Activated CD4-positive, alpha-beta T cell treated with anti-CD3 and anti-CD28 coated beads, Interleukin-2, amount 50 U/mL, for 16 hours (primary cell): ENCODE results near the gene APOL2.
A peak's percentile ranks its signal among the peaks of the same experiment; 100 is the strongest.
"Not testable (repeated sequence)": the region's sequence is repeated elsewhere in the genome, so short reads cannot be mapped to it uniquely, and the experiment has no call there.

ENCODE experiments used
- DNase-seq: peaks from one replicate; pipeline ENCODE4 v3.0.0-alpha.2; 2020

The APOL2 gene

DNA sequence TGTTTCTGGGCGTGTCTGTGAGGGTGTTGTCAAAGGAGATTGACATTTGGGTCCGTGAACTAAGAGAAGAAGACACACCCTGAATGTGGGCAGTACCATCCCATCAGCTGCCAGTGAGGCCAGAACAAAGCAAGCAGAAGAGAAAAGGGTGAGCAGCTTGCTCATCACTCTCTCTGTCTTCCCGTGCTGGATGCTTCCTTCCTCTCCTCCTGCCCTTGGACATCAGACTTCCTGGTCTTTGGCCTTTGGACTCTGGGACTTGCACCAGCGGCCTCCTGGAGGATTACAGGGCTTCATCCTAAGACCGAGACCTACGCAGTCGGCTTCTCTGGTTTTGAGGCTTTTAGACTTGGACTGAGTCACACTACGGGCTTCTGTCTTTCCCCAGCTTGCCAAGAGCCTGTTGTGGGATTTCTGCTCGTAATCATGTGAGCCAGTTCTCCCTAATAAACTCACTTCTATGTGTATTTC, 18.8 kb downstream of the APOL2 start:
- no peak for DNase-seq

DNA sequence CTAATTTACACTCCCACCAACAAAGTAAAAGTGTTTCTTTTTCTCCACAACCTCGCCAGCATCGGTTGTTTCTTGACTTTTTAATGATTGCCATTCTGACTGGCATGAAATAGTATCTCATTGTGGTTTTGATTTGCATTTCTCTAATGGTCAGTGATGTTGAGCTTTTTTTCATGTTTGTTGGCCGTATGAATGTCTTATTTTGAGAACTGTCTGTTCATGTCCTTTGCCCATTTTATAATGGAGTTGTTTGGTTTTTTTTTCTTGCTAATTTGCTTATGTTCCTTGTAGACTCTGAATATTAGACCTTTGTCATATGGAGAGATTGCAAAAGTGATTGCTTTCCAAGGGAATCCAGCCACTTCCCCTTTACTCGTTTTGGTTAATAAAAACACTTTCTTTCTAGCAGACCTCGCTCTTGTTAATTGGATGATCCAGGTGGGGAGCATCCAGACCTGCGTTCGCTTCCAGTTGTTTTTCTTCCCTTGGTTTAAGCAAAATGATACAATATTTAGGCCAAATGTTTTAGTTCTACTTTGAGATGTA, 20.6 kb downstream of the APOL2 start:
- DNase-seq: no peak

- DNase-seq: no peak
These were observed 23.3 kb downstream of the APOL2 start for GRCh38 chr22:36215981-36216380.

- DNase-seq: no peak
These were observed 25.7 kb downstream of the APOL2 start for GRCh38 chr22:36213586-36213985.

- DNase-seq: no peak
These were observed 26.4 kb downstream of the APOL2 start for GRCh38 chr22:36212901-36213300.

GRCh38 chr22:36211237-36211861, 28.0 kb downstream of the APOL2 start:
- no peak for DNase-seq

DNA sequence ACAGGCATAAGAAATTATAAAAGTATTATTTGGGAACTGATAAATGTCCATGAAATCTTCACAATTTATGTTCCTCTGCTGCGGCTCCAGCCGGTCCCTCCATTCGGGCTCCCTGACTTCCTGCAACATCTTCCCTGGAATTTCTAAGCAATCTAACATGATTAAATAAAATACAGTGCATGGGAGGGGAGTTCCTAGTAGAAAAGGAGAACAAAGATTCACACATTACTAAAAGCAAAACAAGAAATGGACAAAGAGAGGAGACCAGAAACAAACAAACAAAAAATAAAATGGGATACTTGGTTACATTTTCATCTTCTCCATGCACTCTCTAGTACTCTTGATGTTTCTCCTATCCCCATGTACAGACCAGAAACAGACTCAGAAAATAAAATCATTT, 29.1 kb downstream of the APOL2 start:
- DNase-seq: no peak

GRCh38 chr22:36209488-36209908, 29.8 kb downstream of the APOL2 start:
- DNase-seq: not testable (repeated sequence)

DNA sequence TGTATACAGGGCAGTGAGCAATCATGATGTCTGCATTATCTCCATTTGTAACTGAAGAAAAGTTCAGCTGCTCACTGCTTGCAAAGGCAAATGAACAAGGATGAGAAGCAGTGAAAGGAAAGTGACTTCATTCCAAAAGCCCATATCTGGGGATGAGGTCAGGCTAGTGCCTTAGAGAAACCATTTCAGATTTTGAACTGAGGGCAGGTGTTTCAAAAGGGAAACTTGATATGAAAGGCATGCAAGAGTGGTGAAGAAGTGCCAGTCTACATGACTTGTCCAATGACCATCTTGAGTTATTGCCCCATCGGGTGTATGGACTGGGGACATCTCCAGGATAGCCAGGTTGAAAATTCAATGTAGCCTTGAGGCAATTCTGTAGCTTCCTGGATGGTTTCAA, 30.4 kb downstream of the APOL2 start:
- no peak for DNase-seq

- DNase-seq: no peak
These were observed 31.1 kb downstream of the APOL2 start for GRCh38 chr22:36208162-36208765.

DNA sequence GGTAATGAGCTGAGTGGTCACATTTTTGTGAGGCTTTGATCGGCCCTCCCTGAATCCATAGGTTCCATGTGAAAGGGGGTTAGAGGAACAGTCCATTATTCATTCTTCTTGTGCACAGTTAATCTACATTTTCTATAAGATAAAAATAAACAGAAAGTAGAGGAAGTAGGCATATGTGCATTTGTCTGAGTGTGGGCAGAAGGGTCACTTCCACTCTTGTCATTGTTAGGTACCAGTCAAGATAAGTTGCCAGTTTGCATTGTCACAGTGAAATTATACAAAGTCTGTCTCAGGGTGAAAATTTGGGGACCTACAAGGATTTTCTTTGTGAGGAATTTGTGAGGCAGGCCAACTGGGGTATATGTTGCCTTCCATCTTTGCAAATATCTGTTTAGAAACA, 33.1 kb downstream of the APOL2 start:
- no peak for DNase-seq

- not testable (repeated sequence) for DNase-seq
These were observed 33.8 kb downstream of the APOL2 start for GRCh38 chr22:36205573-36205972.

- DNase-seq: no peak
These were observed 34.7 kb downstream of the APOL2 start for GRCh38 chr22:36204632-36205015.

DNA sequence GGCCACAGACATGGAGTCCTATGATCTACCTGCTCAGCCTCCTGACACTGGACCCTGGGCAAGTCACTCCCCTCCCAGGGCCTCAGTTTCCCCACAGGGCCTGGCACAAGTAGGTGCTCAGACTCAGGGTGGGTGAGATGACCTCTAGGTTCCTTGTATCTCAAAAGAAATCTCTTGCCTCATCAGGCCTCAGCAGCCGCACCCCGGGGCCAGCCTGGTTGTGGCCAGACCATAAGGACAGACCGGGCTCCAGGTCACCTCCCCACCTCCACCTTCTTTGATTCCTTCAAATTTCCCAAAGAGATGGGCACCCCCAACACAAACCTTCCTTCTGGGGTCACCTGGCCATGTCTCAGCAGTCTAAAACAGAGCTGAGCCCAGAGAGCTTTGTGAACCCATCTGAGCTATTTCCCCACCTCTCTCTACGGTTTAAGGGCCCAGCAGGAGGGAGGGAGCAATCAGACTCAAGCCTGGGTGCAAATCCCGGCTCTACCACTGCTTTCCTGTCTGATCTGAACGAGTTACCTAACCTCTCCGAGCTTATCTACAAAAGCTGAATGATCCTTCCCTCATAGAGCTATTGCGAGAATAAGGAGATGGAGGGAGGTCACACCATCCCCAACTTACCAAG, 35.2 kb downstream of the APOL2 start:
- DNase-seq: no peak

DNA sequence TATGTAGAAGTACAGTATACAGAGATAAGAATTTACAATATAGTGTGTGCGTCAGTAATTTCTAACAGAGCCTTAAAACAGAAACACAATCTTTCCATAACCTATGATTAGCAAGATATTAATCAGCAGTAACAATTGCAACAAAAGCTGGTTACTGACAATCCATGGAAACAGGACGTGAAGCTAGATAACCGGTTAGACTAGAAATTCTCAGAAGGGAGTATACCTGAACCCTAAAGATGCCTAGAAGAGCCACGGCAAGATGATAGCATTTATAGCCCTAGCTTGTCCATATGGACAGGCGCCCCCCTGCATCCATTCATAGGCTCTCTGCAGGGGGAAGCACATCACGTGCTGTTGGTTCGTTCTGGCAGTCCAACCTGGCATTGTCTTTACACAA, 35.9 kb downstream of the APOL2 start:
- not testable (repeated sequence) for DNase-seq

GRCh38 chr22:36202906-36203305, 36.4 kb downstream of the APOL2 start:
- not testable (repeated sequence) for DNase-seq

DNA sequence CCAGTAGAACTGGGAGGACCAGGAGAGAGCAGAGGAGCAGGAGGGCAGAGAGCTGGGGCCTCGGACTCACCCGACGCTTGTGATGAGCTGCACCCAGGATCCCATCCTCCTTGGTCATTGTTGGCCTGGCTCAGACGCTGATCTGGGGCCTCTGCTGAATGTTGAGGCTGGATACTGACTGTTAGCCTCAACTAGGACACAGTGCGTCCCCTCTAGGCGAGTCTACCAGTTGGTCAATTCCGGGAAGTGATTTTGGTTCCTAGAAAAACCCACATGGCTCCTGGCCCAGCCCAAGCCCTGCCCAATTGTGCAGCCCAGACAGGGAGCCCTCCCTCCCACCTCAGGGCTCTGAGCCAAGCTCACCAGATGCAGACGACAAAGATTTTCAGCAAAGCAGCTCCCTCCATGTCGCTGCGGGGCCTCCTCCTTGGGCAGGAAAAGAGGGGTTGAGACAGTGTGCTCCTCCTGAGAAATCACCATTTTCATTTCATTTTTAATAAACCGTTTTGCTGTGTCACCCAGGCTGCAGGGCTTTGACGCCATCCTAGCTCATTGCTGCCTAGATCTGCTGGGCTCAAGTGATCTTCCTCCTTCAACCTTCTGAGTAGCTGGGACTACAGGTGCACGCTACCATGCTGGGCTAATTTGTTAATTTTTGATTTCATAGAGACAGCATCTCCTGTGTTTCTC, 37.6 kb downstream of the APOL2 start, which contains the start of gene APOL4:
TSS of gene APOL4 (minus strand) at position 180 of the 690 bp plus-strand sequence. CDS start at position 105, 75 bp downstream.
- DNase-seq: no peak

GRCh38 chr22:36201025-36201424, 38.3 kb downstream of the APOL2 start:
- not testable (repeated sequence) for DNase-seq

- DNase-seq: no peak
These were observed 40.3 kb downstream of the APOL2 start for GRCh38 chr22:36199001-36199551.

- no peak for DNase-seq
These were observed 40.8 kb downstream of the APOL2 start for GRCh38 chr22:36198536-36198935.

DNA sequence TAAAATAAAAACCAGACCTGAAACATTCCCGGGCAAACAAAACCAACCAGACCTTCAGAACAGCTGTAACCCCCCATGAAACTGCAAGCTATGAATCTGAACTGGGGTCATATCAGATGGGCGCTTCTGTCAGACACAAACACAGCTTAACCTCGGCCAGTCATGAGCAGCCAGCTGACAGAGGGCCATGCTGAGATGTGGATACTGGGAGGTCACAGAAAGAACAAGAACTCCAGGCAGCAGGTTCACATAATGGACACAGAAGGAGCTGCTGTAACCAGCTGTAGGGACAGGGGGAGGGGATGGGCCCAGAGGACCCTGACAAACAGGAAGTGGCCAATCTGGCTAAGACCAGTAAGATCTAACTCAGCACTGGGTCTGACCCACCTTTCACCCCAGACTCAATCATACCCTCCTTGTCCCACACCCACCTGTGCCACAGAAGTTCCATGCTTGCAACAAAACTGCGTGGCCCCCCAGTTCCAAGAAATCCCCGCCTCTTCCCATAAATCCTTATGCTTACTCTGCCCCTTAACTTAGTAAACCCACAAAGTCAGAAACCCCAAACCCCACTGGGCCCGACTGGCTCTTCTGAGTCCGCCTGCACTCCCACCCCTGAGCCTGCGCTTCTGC, 41.7 kb downstream of the APOL2 start:
- peak; percentile 28 for DNase-seq

DNA sequence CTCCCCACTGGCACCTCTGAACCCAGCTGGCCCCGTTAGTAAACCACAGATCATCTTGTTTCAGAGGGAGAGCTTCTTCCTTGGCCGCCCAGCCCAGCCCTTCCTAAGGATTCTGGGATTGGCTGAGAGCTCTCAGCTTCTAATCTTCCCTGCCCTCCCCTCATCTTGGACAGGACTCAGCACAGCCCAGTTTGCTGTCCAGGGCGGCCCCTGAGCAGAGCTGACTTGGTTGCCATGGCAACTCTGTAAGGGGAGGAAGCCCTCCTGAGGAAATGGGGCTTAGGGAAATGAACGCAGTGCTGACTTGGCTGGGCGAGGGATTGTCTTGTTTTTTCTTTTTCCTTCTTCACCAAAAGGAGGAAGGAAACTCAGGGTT, 42.3 kb downstream of the APOL2 start:
- no peak for DNase-seq
